Naive thymus-derived CD4-positive, alpha-beta T cell (primary cell): ENCODE measurements around the gene DIPK1C. TPM values are rescaled to one million over a fixed set of nuclear protein-coding genes. Genes with fewer than 3 reads are reported as not detected.

Source experiments
- ATAC-seq: fragments of 150-1000 bp; cut with Tn5 transposase; 2 replicates; pipeline ENCODE4 v1.10.0; 2021; ENCODE audit warnings: mild to moderate bottlenecking, moderate library complexity
- CTCF ChIA-PET: fragments of 350-600 bp; sonication (Branson Sonifier 250); formaldehyde crosslinking; loops from one replicate; lab custom pipeline; 2021; ENCODE audit warnings: antibody characterized with exemption; lab: Charles Lee
- POLR2A ChIA-PET: fragments of 350-600 bp; sonication (Branson Sonifier 250); formaldehyde crosslinking; loops from one replicate; lab custom pipeline; 2021; ENCODE audit warnings: antibody characterized with exemption, inconsistent platforms; lab: Charles Lee
- DNase-seq, 9 donors: peaks; one replicate each; pipeline versions ENCODE4 v3.0.0 to v3.0.0-alpha.2; 2020 to 2022; ENCODE audit warnings: mixed read lengths in 1 of 9
- H3K27ac ChIP-seq: one replicate; pipeline ENCODE4 v1.7.0; 2013; ENCODE audit warnings: mild to moderate bottlenecking, low read depth, low read length, moderate library complexity
- H3K27me3 ChIP-seq, 2 donors: one replicate each; pipeline ENCODE4 v1.7.0; 2013; ENCODE audit warnings: low read length in 2 of 2, mild to moderate bottlenecking in 2 of 2, moderate library complexity in 2 of 2; ENCODE audit not compliant: control insufficient read depth in 2 of 2, insufficient read depth in 2 of 2
- H3K36me3 ChIP-seq, 3 experiments: 1 replicate in 2 of 3; 2 replicates in 1 of 3; pipeline ENCODE4 v1.7.0; 2013; ENCODE audit warnings: low read length in 3 of 3, mild to moderate bottlenecking in 3 of 3, moderate library complexity in 1 of 3; ENCODE audit not compliant: insufficient read depth in 3 of 3, control insufficient read depth in 2 of 3
- H3K4me1 ChIP-seq, 2 donors: one replicate each; pipeline ENCODE4 v1.7.0; 2013; ENCODE audit warnings: low read length in 2 of 2, mild to moderate bottlenecking in 2 of 2, moderate library complexity in 1 of 2; ENCODE audit not compliant: control insufficient read depth in 2 of 2, insufficient read depth in 2 of 2
- H3K4me3 ChIP-seq: 2 replicates; pipeline ENCODE4 v1.7.0; 2013; ENCODE audit warnings: mild to moderate bottlenecking, low read length
- H3K9me3 ChIP-seq, 3 experiments: 1 replicate in 2 of 3; 2 replicates in 1 of 3; pipeline ENCODE4 v1.7.0; 2013; ENCODE audit warnings: low read length in 3 of 3; ENCODE audit not compliant: control insufficient read depth in 2 of 3
- H3K27ac Mint-ChIP-seq, 9 donors: one replicate each; pipeline ENCODE4 v1.8.0; 2020 to 2022; ENCODE audit warnings: mixed read lengths in 9 of 9, mild to moderate bottlenecking in 8 of 9, moderate library complexity in 5 of 9, inconsistent platforms in 2 of 9
- H3K27me3 Mint-ChIP-seq, 5 donors: one replicate each; pipeline ENCODE4 v1.8.0; 2021 to 2022; ENCODE audit warnings: mixed read lengths in 5 of 5, mild to moderate bottlenecking in 1 of 5
- H3K36me3 Mint-ChIP-seq, 5 donors: one replicate each; pipeline ENCODE4 v1.8.0; 2020 to 2022; ENCODE audit warnings: mixed read lengths in 5 of 5, mild to moderate bottlenecking in 3 of 5, inconsistent platforms in 1 of 5
- H3K4me1 Mint-ChIP-seq, 7 donors: one replicate each; pipeline ENCODE4 v1.8.0; 2020 to 2022; ENCODE audit warnings: mixed read lengths in 7 of 7, mild to moderate bottlenecking in 3 of 7, inconsistent platforms in 1 of 7
- H3K4me3 Mint-ChIP-seq, 10 donors: one replicate each; pipeline ENCODE4 v1.8.0; 2020 to 2022; ENCODE audit warnings: mild to moderate bottlenecking in 10 of 10, mixed read lengths in 10 of 10, moderate library complexity in 6 of 10, inconsistent platforms in 2 of 10
- H3K9me3 Mint-ChIP-seq, 11 donors: one replicate each; pipeline ENCODE4 v1.8.0; 2020 to 2022; ENCODE audit warnings: mixed read lengths in 11 of 11, mild to moderate bottlenecking in 4 of 11, inconsistent platforms in 1 of 11, moderate library complexity in 1 of 11
- intact Hi-C, 2 donors: fragments of 100-400 bp; cut with micrococcal nuclease; formaldehyde crosslinking; loops; one replicate each; pipeline ENCODE4 v1.15.1; 2023
- polyA plus RNA-seq, 2 donors: library from polyadenylated mRNA; unstranded; fragments of 300-500 nt; fragmentation: Illumina TruSeq; gene quantifications; one replicate each; pipeline ENCODE4 v1.2.3, GENCODE V29; 2021
- total RNA-seq, 6 experiments: library from RNA in 5 of 6; stranded (reverse) in 5 of 6; gene quantifications; 1 replicate in 5 of 6; 2 replicates in 1 of 6; pipeline ENCODE4 v1.2.3 and lab custom pipeline; 2021 to 2026

DIPK1C gene
- total and polyA plus RNA-seq, 7 experiments from 2014 or later: not detected

GRCh38 chr18:74457725-74458421 lies 765 bp upstream of the DIPK1C start:
- Mint-ChIP-seq H3K36me3 (no peaks in the 10 kb centered on the region), H3K27me3 (peaks cover 29 to 73% (median 35%) of the 10 kb centered on the region in 5 donors), H3K27ac (peak overlapping the region in 3 of 9 donors; percentile 30 to 44 (median 36)), H3K4me3 (peak overlapping the region; percentile 51 to 92 (median 82)), H3K9me3 (no peaks in the 10 kb centered on the region), H3K4me1 (peaks cover 0 to 32% (median 19%) of the 10 kb centered on the region in 7 donors)
- Histone ChIP-seq H3K36me3 (no peaks in the 10 kb centered on the region), H3K9me3 (no peaks in the 10 kb centered on the region), H3K27ac (no peak overlapping the region), H3K27me3 (no peaks in the 10 kb centered on the region), H3K4me3 (no peak overlapping the region), H3K4me1 (peaks cover 0 to 4% of the 10 kb centered on the region in 2 donors)
- POLR2A ChIA-PET: no interaction called here
- intact Hi-C loops: no loop called here
- DNase-seq (no peak), ATAC-seq (no peak)
- CTCF ChIA-PET: interaction anchor here (0.7 kb wide), 1 partner anchor 27 kb away, joined by 3 read pairs; no protein-coding TSS in a partner anchor

- no peak overlapping the region for H3K27ac Mint-ChIP-seq
- DNase-seq: peak in 2 of 9 donors; percentile 9 to 12
- H3K9me3 ChIP-seq: no peaks in the 10 kb centered on the region
- peaks cover 29 to 79% (median 35%) of the 10 kb centered on the region in 5 donors for H3K27me3 Mint-ChIP-seq
- H3K4me3 ChIP-seq: no peak overlapping the region
- H3K27ac ChIP-seq: no peak overlapping the region
- CTCF ChIA-PET: interaction anchor here (0.8 kb wide), 1 partner anchor 101 kb away, joined by 3 read pairs; no protein-coding TSS in a partner anchor
- H3K4me1 ChIP-seq: peaks cover 0 to 4% of the 10 kb centered on the region in 2 donors
- intact Hi-C loops: no loop called here
- H3K36me3 Mint-ChIP-seq: no peaks in the 10 kb centered on the region
- peak; percentile 22 for ATAC-seq
- H3K4me3 Mint-ChIP-seq: peak overlapping the region in 7 of 10 donors; percentile 18 to 73 (median 52)
- peaks cover 0 to 32% (median 19%) of the 10 kb centered on the region in 7 donors for H3K4me1 Mint-ChIP-seq
- H3K27me3 ChIP-seq: no peaks in the 10 kb centered on the region
- POLR2A ChIA-PET: no interaction called here
- no peaks in the 10 kb centered on the region for H3K36me3 ChIP-seq
- H3K9me3 Mint-ChIP-seq: no peaks in the 10 kb centered on the region
Measured at GRCh38 chr18:74456349-74457042, 612 bp downstream of the DIPK1C start.

DNA sequence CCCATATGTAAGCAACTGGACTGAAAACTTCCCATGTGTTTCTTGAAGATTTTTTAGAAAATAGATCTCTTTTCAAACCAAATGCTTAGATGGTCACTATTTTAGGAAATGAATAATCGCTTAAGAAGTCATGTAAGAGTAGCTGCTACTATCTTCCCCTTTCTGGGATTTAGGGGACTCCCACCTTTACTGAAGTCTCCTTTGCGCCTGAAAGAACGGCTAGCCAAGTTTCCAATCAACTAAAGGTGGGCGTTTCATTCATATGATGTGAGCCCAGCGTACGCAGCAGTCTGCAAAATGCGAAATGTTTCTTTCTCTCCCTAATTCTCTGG lies 1.1 kb downstream of the DIPK1C start:
- peaks cover 0 to 4% of the 10 kb centered on the region in 2 donors for H3K4me1 ChIP-seq
- Mint-ChIP-seq H3K36me3 (no peaks in the 10 kb centered on the region), H3K9me3 (no peaks in the 10 kb centered on the region), H3K27me3 (peaks cover 29 to 75% (median 35%) of the 10 kb centered on the region in 5 donors), H3K4me1 (peaks cover 0 to 32% (median 19%) of the 10 kb centered on the region in 7 donors), H3K27ac (no peak overlapping the region), H3K4me3 (peak overlapping the region in 5 of 10 donors; percentile 21 to 73 (median 59))
- no peak for DNase-seq
- intact Hi-C loops: no loop called here
- ATAC-seq: no peak
- H3K27me3 ChIP-seq: no peaks in the 10 kb centered on the region
- H3K36me3 ChIP-seq: no peaks in the 10 kb centered on the region
- no peaks in the 10 kb centered on the region for H3K9me3 ChIP-seq
- H3K27ac ChIP-seq: no peak overlapping the region
- H3K4me3 ChIP-seq: no peak overlapping the region
- CTCF ChIA-PET: interaction anchor here (0.8 kb wide), 1 partner anchor 100 kb away, joined by 3 read pairs; no protein-coding TSS in a partner anchor
- POLR2A ChIA-PET: no interaction called here

- H3K4me1 Mint-ChIP-seq: peaks cover 0 to 31% (median 19%) of the 10 kb centered on the region in 7 donors
- peaks cover 29 to 73% (median 35%) of the 10 kb centered on the region in 5 donors for H3K27me3 Mint-ChIP-seq
- H3K36me3 Mint-ChIP-seq: no peaks in the 10 kb centered on the region
- no peaks in the 10 kb centered on the region for H3K9me3 ChIP-seq
- no peak overlapping the region for H3K4me3 ChIP-seq
- peak overlapping the region in 1 of 10 donors; percentile 52 for H3K4me3 Mint-ChIP-seq
- no peaks in the 10 kb centered on the region for H3K36me3 ChIP-seq
- ChIA-PET CTCF (no interaction called here), POLR2A (no interaction called here)
- no peaks in the 10 kb centered on the region for H3K27me3 ChIP-seq
- H3K27ac Mint-ChIP-seq: peak overlapping the region in 1 of 9 donors; percentile 51
- DNase-seq (no peak), ATAC-seq (no peak)
- no peak overlapping the region for H3K27ac ChIP-seq
- H3K4me1 ChIP-seq: peaks cover 0 to 4% of the 10 kb centered on the region in 2 donors
- no peaks in the 10 kb centered on the region for H3K9me3 Mint-ChIP-seq
- intact Hi-C loops: no loop called here
Measured at GRCh38 chr18:74455386-74455785, 1.7 kb downstream of the DIPK1C start.

DNA sequence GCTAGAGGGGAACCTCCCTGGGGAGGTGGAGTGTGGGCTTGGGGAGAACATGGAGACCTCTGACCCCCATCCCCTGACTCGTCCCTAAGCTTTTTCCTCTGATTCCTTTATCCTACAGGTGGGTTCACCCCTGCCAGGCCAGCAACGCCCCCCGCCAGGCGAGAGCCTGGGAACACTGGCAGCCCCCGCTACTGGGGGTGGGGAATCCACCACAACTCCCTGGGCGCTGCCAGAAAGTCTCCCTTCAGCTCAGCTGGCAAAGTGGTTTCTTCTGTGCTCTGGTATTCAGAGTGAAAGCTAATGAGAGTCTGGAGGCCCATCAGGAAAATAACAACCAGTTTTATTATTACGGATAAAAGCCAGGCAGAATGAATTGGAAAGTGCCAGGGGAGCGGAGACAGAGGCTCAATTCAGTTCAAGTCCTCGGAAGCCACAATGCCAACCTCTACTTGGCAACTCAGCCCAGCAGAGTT lies 2.8 kb downstream of the DIPK1C start:
- intact Hi-C loops: no loop called here
- H3K4me1 Mint-ChIP-seq: peaks cover 0 to 26% (median 16%) of the 10 kb centered on the region in 7 donors
- H3K36me3 ChIP-seq: no peaks in the 10 kb centered on the region
- no peak overlapping the region for H3K4me3 Mint-ChIP-seq
- H3K4me1 ChIP-seq: peaks cover 0 to 4% of the 10 kb centered on the region in 2 donors
- no peaks in the 10 kb centered on the region for H3K36me3 Mint-ChIP-seq
- POLR2A ChIA-PET: no interaction called here
- H3K9me3 ChIP-seq: no peaks in the 10 kb centered on the region
- ATAC-seq: no peak
- H3K27me3 ChIP-seq: no peaks in the 10 kb centered on the region
- no peak overlapping the region for H3K4me3 ChIP-seq
- H3K9me3 Mint-ChIP-seq: no peaks in the 10 kb centered on the region
- CTCF ChIA-PET: interaction anchor here (0.8 kb wide), 1 partner anchor 11 kb away, joined by 4 read pairs; no protein-coding TSS in a partner anchor
- H3K27ac ChIP-seq: no peak overlapping the region
- no peak overlapping the region for H3K27ac Mint-ChIP-seq
- H3K27me3 Mint-ChIP-seq: peaks cover 29 to 63% (median 35%) of the 10 kb centered on the region in 5 donors
- DNase-seq: no peak

GRCh38 chr18:74453642-74454198 lies 3.4 kb downstream of the DIPK1C start:
- Mint-ChIP-seq H3K4me3 (no peak overlapping the region), H3K4me1 (peaks cover 0 to 20% (median 13%) of the 10 kb centered on the region in 7 donors), H3K27me3 (peaks cover 29 to 58% (median 35%) of the 10 kb centered on the region in 5 donors), H3K36me3 (no peaks in the 10 kb centered on the region), H3K27ac (no peak overlapping the region), H3K9me3 (no peaks in the 10 kb centered on the region)
- no peaks in the 10 kb centered on the region for H3K9me3 ChIP-seq
- peaks cover 0 to 4% of the 10 kb centered on the region in 2 donors for H3K4me1 ChIP-seq
- no peak overlapping the region for H3K4me3 ChIP-seq
- no peak overlapping the region for H3K27ac ChIP-seq
- POLR2A ChIA-PET: no interaction called here
- no peaks in the 10 kb centered on the region for H3K27me3 ChIP-seq
- DNase-seq (no peak), ATAC-seq (no peak)
- H3K36me3 ChIP-seq: no peaks in the 10 kb centered on the region
- intact Hi-C loops: no loop called here
- CTCF ChIA-PET: interaction anchor here (0.5 to 0.8 kb wide), 2 partner anchors 12 to 97 kb away, joined by 4 read pairs; no protein-coding TSS in a partner anchor
